Measurements from ENCODE around the gene CGN.
A peak's percentile ranks its signal among the peaks of the same experiment; 100 is the strongest.

CGN gene, protein sequence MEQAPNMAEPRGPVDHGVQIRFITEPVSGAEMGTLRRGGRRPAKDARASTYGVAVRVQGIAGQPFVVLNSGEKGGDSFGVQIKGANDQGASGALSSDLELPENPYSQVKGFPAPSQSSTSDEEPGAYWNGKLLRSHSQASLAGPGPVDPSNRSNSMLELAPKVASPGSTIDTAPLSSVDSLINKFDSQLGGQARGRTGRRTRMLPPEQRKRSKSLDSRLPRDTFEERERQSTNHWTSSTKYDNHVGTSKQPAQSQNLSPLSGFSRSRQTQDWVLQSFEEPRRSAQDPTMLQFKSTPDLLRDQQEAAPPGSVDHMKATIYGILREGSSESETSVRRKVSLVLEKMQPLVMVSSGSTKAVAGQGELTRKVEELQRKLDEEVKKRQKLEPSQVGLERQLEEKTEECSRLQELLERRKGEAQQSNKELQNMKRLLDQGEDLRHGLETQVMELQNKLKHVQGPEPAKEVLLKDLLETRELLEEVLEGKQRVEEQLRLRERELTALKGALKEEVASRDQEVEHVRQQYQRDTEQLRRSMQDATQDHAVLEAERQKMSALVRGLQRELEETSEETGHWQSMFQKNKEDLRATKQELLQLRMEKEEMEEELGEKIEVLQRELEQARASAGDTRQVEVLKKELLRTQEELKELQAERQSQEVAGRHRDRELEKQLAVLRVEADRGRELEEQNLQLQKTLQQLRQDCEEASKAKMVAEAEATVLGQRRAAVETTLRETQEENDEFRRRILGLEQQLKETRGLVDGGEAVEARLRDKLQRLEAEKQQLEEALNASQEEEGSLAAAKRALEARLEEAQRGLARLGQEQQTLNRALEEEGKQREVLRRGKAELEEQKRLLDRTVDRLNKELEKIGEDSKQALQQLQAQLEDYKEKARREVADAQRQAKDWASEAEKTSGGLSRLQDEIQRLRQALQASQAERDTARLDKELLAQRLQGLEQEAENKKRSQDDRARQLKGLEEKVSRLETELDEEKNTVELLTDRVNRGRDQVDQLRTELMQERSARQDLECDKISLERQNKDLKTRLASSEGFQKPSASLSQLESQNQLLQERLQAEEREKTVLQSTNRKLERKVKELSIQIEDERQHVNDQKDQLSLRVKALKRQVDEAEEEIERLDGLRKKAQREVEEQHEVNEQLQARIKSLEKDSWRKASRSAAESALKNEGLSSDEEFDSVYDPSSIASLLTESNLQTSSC
- long read RNA-seq, donor 1 = 0 reads
- long read RNA-seq, donor 2, full-length matches to known transcripts = 1 of 1 reads
- long read RNA-seq, donor 2, partial matches to known transcripts = 0 of 1 reads
- long read RNA-seq, donor 2, other reads (novel, unspliced or antisense) = 0 of 1 reads
- long read RNA-seq, donor 3, full-length matches to known transcripts = 3 of 3 reads
- long read RNA-seq, donor 3, partial matches to known transcripts = 0 of 3 reads
- long read RNA-seq, donor 3, other reads (novel, unspliced or antisense) = 0 of 3 reads
- long read RNA-seq, donor 4, partial matches to known transcripts = 5 of 6 reads
- long read RNA-seq, donor 4, other reads (novel, unspliced or antisense) = 0 of 6 reads
- long read RNA-seq, donor 5, full-length matches to known transcripts = 2 of 2 reads
- long read RNA-seq, donor 5, partial matches to known transcripts = 0 of 2 reads
- long read RNA-seq, donor 5, other reads (novel, unspliced or antisense) = 0 of 2 reads
- long read RNA-seq, donor 6, full-length matches to known transcripts = 2 of 2 reads
- long read RNA-seq, donor 6, partial matches to known transcripts = 0 of 2 reads
- long read RNA-seq, donor 6, other reads (novel, unspliced or antisense) = 0 of 2 reads
- long read RNA-seq, donor 7, partial matches to known transcripts = 0 of 1 reads
- long read RNA-seq, donor 7, other reads (novel, unspliced or antisense) = 0 of 1 reads
- long read RNA-seq, donor 8, full-length matches to known transcripts = 3 of 3 reads
- long read RNA-seq, donor 8, partial matches to known transcripts = 0 of 3 reads
- long read RNA-seq, donor 8, other reads (novel, unspliced or antisense) = 0 of 3 reads

DNA sequence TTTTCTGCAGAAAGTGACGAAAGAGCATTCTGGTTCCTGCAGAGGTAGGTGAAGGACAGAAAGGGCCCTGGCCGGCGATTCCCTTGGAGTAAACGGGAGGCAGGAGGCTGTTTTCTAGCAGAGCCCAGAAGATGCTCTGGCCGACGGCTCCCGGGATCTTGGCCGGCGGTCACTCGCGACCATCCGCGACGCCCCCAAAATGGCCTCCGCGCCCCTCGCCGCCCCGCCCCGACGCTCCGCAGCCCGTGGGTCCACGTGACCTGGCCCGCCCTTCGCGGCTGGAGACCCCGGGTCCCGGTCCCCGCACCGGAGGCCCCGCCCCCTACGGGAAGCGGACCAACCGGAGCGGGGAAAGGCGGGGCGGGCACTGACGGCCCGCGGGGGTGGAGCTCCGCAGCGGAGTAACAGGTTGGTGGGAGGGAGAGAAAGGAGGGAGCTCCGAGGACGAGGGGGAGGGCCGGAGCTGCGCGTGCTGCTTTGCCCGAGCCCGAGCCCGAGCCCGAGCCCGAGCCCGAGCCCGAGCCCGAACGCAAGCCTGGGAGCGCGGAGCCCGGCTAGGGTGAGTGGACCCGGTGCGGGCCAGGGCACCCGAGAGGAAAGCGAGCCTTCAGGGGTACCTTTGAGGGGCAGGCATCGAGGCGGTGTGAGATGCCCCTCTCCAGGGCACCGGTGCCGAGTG lies at the start of gene CGN:
TSS of gene CGN (plus strand) at position 431 of the 679 bp plus-strand sequence. CDS start 7,133 bp downstream, outside the sequence.
- DNase-seq = peak; percentile 78

DNA sequence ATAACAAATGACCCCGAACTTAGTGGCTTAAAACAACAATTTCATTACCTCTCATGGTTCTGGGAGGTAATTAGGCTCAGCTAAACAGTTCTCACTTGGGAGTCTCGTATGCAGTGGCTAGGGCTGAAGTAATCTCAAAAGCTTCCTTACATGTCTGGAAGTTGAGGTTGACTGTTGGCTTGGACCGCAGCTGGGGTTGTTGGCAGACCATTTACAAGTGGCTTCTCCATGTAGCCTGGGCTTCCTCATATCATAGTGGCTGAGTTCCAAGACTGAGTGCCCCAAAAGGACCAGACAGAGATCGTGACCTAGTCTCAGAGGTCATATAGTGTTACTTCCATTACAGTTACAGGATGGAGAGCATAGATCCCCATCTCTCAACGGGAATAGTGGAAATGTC lies 49.5 kb upstream of the CGN start:
- no peak for DNase-seq

GRCh38 chr1:151465026-151465425 lies 46.2 kb upstream of the CGN start:
- no peak for DNase-seq

- peak; percentile 83 for DNase-seq
These were observed 38.1 kb upstream of the CGN start for GRCh38 chr1:151472856-151473731.

DNA sequence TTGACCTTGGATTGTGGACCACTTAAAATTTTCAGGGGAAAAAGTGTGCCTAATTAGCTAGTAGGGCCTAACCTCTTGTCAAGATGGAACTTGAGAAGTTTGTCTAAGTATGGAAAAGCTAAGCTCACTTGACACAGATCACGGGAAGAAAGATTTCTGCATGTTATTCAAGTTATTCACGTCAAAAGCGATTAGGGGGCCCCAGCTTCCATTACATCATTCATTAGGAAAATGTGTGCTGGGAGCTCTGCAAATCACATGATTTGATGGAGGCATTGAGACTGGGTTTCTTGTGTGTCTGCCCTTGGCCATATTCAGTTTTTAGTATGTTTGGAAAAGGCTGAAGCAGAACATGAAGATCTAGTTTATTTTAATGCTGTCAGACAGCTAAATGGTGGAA lies 36.4 kb upstream of the CGN start:
- DNase-seq = no peak

- no peak for DNase-seq
These were observed 36.0 kb upstream of the CGN start for GRCh38 chr1:151475175-151475574.

GRCh38 chr1:151476083-151476482 lies 35.1 kb upstream of the CGN start:
- no peak for DNase-seq

- no peak for DNase-seq
These were observed 34.1 kb upstream of the CGN start for GRCh38 chr1:151477066-151477465.

DNA sequence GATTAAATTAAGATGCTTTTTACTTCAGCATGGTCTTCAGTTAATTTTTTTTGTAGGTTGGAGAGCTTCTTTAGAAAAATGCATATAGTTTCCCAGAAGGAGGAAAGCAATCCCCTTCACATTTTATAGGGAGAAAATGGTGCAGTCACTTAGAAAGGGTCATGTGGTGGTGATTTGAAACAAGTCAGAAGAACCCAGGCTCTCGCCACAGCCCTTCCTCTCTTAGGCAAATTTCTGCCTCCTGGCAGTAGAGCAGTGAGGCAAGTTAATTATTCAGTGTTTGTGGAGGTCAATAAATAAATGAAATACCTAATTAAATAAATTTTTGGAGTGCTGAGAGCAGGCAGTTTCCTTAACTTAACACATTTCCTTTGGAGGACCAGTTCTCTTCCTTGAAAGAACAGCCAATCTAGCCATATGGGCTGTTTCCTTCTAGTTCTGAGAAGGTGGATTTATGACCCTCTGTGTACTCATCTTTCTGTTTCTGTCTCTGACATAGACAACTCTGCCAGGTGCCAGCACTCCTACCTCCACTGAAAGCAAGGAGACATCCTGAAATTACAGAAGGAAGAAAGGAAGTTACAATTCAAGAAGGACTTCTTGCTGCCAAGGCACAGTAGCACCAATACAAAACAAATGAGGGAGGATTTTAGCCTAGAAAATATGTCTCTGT lies 32.9 kb upstream of the CGN start:
- DNase-seq = no peak

DNA sequence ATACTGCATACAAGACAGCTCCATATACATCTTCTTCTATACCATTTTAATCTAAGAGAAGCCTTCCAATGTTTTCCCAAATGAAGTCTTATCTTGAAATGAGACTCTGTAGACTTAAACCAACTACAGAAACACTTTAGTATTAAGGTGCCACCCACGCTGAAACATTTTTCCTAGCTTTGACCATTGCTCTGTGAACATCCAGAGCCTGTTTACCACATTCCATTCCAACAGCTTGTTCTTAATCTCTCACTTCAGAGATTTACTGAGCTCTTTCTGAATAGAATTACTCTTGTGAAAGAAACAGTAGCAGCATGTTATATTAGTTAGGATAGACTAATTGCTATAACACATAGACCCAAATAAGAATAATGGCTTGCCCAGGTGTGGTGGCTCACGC lies 32.3 kb upstream of the CGN start:
- no peak for DNase-seq

DNA sequence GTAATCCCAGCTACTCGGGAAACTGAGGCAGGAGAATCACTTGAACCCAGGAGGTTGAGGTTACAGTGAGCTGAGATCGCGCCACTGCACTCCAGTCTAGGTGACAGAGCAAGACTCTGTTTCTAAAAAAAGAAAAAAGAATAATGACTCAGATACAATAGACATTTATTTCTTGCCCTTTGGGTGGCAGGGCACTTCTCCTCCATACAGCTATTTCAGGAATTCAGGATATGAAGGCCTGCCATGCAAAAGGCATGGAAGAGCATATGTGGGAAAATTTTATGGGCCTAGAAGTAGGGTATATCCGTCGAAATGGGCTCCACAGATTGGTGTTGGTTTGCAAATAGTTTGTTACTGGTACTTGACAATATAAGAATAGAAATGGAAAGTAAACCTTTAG lies 31.7 kb upstream of the CGN start:
- no peak for DNase-seq

- DNase-seq = no peak
These were observed 29.2 kb upstream of the CGN start for GRCh38 chr1:151482017-151482416.

GRCh38 chr1:151485685-151486255 lies 25.4 kb upstream of the CGN start:
- DNase-seq = no peak

GRCh38 chr1:151486557-151486956 lies 24.6 kb upstream of the CGN start:
- no peak for DNase-seq

- DNase-seq = no peak
These were observed 19.5 kb upstream of the CGN start for GRCh38 chr1:151491641-151492040.

DNA sequence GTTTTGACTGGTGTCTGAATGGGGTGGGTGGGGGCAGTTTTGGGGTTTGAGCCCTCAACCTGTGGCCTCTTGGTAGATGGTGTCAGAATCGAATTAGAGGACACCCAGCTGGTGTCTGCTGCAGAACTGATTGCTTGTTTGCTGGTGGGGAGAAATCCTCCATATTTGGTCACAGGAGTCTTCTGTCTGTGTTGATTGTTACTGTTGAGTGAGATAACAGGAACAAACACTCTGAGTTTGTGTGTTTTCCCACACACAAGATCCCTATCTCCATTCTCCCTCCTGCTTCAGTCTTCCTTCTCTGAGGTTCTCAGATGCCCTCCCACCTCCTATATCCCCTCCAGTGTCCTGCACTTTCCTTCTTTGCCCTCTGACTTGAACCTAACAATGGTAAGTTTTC lies 19.1 kb upstream of the CGN start:
- no peak for DNase-seq

GRCh38 chr1:151493042-151493441 lies 18.1 kb upstream of the CGN start:
- no peak for DNase-seq

DNA sequence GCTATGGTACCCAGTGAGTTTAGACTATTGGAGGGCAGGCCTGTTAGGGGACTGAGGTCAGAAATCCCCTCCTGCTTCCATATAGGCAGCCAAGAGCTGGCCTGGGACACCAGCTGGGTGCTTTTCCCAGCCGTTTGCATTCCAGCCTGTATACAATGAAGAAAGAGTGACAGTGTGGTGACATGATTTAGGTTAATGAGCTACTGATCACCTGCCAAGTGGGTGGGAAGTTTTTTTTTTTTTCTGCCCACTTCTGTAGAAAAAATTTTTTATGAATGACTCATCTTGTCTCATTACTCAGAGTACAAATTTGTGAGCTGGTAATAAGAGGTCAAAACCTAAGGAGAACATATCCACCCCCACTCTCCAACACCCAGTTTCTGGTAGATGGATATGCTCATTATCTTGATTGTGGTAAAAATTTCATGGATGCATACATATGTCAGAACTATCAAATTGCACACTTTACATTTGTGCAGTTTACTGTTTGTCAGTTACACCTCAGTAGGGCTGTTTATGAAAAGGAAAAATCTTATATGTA lies 16.4 kb upstream of the CGN start:
- no peak for DNase-seq

Data from right kidney (tissue), 9 donors.